ENCODE results near the gene PFKFB4.
A peak's percentile ranks its signal among the peaks of the same experiment; 100 is the strongest.

PFKFB4 gene

DNA sequence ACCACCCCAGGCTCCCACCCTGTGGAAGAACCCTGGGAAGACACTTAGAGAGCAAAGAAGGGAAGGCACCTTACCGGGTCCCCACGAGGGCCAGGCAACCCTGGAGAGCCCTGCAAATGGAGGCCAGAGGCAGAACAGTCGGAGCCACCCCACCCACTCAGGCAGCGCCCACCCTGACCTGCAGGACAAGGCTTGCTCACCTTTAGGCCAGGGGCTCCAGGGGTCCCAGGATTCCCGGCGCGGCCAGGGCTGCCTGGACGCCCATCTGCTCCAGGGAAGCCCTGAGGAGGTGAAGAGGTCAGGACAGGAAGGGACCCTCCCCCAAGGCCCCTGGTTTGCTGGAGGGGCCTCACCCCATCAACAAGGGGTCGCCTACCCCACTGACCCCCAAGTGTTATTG lies 28.2 kb upstream of the PFKFB4 start:
- no peak for DNase-seq (ENCODE audit: low read depth, low spot score)

- no peak for DNase-seq (ENCODE audit: low read depth, low spot score)
These were observed 25.2 kb upstream of the PFKFB4 start for GRCh38 chr3:48581621-48582481.

DNA sequence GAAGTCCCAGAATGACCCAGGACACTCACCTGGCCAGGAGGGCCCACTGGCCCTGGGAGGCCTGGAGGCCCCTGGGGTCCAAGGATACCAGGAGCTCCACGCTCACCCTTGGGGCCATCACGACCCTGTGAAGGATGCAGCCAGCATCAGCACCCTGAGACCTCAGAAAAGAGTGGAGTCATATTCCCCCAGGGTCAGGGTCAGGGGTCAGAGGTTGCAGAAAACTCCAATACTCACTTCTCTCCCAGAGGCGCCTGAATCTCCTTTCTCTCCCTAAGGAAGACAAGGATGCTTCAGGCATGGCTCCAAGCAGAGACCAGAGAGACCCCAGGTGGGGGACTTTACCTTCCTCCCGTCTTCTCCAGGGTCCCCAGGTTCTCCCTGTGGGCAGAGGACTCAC lies 20.0 kb upstream of the PFKFB4 start:
- DNase-seq (ENCODE audit: low read depth, low spot score), result no peak

GRCh38 chr3:48575366-48575765 lies 18.8 kb upstream of the PFKFB4 start:
- DNase-seq (ENCODE audit: low read depth, low spot score), result no peak

DNA sequence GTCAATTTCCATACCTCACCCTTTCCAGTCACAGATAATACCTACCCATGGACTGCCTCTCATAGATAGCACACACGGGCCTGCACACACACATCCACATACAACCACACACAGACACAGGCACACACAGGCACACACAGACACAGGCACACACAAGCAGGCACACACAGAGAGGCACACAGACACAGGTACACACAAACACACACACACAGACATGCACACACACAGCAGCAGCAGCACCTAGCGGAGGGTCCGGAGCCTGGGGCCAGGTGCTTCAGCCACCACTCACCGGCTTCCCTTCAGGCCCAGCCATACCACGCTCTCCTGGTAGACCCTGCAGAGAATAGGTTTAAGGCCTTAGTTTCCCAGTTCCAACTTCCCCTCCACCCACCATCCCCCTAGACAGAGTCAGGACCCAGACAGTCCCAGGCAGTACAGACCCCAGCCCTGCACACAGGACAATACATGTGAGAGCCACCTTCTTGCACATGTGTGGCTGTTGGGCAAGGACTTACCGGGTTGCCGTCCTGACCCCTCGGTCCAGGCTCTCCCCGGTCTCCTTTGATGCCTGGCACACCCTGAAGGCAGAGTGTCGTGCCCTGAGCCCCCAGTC lies 17.5 kb upstream of the PFKFB4 start:
- DNase-seq (ENCODE audit: low read depth, low spot score), result no peak

GRCh38 chr3:48572517-48572916 lies 15.9 kb upstream of the PFKFB4 start:
- no peak for DNase-seq (ENCODE audit: low read depth, low spot score)

DNA sequence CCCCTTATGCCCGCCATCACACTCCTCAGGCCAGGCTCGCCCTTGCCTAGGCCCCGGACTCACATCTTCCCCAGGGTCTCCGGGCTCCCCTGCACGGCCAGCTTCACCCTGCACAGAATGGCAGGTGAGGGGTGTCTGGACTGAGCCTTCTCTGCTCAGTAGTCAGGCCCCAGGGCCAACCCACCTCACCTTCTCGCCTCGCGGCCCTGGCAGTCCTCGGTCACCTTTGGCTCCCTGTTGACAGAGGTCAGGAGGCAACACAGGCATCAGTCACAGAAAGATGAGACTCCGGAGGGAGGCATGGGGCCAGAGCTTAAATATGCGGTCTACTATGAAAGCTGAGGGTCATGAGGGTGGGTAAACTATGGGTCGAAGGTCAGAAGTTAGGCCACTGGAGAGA lies 15.3 kb upstream of the PFKFB4 start:
- no peak for DNase-seq (ENCODE audit: low read depth, low spot score)

- DNase-seq (ENCODE audit: low read depth, low spot score), result no peak
These were observed 13.3 kb upstream of the PFKFB4 start for GRCh38 chr3:48569808-48570450.

DNA sequence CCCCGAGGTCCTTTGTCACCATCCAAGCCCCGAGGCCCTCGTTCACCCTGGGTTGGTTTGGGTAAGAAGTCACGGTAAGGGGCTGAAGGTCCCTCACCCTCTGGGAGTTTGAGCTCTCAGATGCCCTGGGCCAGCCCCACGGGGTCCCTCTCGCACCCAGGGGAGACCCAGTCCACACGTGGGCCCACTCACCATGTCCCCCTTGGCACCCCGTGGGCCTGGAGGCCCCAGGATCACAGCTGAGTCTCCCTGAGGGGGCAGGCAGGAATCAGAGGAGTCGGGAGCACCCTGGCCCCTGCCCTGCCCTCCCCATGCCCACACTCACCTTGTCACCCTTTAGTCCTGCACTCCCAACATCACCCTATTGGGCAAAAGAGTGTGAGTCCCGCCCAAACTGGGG lies 12.8 kb upstream of the PFKFB4 start:
- no peak for DNase-seq (ENCODE audit: low read depth, low spot score)

- no peak for DNase-seq (ENCODE audit: low read depth, low spot score)
These were observed 11.9 kb upstream of the PFKFB4 start for GRCh38 chr3:48568476-48568875.

- no peak for DNase-seq (ENCODE audit: low read depth, low spot score)
These were observed 10.9 kb upstream of the PFKFB4 start for GRCh38 chr3:48567500-48567899.

DNA sequence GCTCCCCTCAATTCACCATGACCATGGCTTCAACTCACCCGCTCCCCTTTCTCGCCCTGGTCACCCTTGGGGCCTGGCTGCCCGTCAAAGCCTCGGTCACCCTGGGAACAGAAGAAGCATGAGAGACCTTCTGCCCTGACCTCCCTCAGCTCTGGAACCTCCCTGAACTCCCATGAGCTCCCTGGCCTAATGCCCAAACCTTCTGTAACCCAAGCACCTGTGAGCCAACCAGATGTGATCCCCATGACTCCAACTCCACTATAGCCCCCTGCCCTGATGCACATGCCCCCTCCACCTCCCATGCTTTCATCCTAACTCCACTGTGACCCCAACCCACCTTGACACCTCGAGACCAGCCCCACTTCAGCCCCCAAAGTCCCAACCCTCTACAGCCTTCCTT lies 10.5 kb upstream of the PFKFB4 start:
- no peak for DNase-seq (ENCODE audit: low read depth, low spot score)

DNA sequence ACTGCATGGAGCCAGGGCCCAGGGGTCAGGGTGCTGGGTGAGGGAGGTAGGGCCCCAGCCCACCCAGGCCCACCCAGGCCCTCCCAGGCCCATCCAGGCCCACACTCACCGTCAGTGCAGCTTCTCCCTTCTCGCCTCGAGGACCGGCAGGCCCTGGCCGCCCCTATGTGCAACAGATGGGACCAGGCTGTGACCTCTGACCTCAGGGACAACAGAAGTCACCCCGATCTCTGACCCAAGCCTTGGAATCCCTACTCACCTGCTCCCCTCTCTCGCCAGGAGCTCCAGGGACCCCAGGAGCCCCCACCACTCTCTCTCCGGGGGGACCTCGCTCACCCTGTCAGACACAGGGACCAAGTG lies 9.8 kb upstream of the PFKFB4 start:
- DNase-seq (ENCODE audit: low read depth, low spot score), result no peak

- no peak for DNase-seq (ENCODE audit: low read depth, low spot score)
These were observed 9.2 kb upstream of the PFKFB4 start for GRCh38 chr3:48565591-48566400.

DNA sequence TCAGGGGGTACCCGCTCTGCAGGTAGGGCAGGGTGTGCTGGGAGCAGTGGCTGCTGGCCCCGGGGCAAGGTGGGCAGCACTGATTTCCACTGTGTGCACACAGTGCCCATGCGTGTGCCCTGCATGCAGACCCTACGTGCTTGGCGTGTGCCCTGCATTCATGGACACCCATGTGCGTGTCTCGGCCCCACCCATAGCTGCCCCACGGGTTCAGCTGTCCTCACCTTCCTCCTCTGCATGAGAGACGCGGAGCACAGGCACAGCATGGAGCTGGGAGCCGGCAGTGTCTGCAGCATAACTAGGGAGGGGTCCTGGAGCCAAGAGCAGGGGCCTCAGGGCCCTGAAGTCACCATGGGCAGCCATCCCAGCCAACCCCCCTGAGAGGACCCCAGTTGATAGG lies 8.6 kb upstream of the PFKFB4 start:
- DNase-seq (ENCODE audit: low read depth, low spot score), result no peak

DNA sequence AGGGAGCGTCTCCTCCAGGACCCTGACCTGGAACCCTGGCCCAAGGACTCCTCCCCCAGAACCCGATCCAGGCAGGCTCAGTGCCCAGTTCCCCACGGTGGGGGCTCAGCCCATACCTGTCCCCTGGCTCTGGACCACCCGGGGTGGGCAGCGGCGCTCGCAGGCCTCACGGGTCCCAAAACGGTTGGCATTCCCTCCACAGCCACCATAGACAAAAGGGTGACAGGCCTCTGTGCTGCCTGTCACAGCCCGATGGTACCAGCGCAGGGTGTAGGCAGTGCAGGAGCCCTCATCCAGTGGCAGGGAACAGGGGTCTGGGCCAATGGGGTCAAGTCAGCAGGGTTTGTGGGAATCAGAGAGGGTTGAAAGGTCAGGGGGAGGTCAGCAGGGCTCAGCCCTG lies 8.1 kb upstream of the PFKFB4 start:
- no peak for DNase-seq (ENCODE audit: low read depth, low spot score)

- DNase-seq (ENCODE audit: low read depth, low spot score), result no peak
These were observed 7.4 kb upstream of the PFKFB4 start for GRCh38 chr3:48564022-48564421.

DNA sequence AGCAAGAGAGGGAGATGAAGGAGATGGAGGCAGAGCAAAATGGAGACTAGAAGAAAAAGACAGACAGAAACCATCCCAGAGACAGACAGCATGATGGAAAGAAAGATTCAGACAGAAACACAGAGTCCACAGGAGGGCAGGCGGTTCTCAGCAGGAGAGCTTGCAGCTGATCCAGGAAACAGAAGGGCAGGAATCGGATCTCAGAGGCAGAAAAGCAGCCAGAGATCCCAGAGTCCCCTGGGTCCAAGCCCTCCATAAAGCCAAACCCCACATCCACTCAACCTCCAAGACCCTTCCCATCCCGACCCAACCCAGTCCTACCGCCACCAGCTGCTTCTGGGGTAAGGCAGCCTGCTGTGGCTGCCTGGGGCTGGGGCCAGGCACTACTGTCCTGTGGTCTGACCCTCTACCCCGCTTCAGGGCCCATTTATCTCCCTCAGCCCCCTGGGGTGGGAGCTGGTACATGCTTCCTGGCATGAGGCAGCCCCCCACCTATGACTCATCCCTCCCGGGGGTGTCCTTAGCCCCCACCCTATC lies 6.8 kb upstream of the PFKFB4 start, which contains the start of gene UCN2:
UCN2 (minus strand) TSS at position 400 of the 537 bp plus-strand sequence. CDS start 657 bp downstream, outside the sequence.
- DNase-seq (ENCODE audit: low read depth, low spot score), result peak; percentile 84

- no peak for DNase-seq (ENCODE audit: low read depth, low spot score)
These were observed 5.9 kb upstream of the PFKFB4 start for GRCh38 chr3:48562367-48563095.

- DNase-seq (ENCODE audit: low read depth, low spot score), result no peak
These were observed 4.6 kb upstream of the PFKFB4 start for GRCh38 chr3:48561045-48561736.
